Stromal cell of bone marrow (primary cell): Measurements from ENCODE around the gene PHC2.
"Not testable (repeated sequence)": the region's sequence is repeated elsewhere in the genome, so short reads cannot be mapped to it uniquely, and the experiment has no call there.

Experiments used
- DNase-seq: peaks from one replicate; pipeline ENCODE4 v3.0.0-alpha.2; 2012; ENCODE audit warnings: low read depth

The PHC2 gene

DNA sequence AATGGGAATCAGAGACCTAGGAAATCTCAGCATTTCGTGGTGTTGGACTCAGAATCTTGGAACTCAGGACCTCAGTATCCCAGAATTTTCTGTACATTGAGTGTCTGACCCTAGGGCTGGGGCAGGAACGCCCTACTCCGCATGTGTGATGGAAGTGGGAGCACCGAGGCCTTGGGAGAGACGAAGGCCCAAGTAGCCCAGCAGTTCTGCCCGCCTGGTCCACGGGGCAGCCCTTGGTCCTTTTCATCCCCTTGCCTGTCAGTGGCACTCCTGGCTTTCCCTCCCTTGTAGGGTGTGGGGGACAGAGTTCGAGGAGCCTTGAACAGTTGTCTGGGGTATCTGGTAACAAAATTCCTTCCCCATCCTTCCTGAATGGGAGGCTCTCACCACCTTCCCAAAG is 120.2 kb downstream of the PHC2 start:
- DNase-seq: no peak

DNA sequence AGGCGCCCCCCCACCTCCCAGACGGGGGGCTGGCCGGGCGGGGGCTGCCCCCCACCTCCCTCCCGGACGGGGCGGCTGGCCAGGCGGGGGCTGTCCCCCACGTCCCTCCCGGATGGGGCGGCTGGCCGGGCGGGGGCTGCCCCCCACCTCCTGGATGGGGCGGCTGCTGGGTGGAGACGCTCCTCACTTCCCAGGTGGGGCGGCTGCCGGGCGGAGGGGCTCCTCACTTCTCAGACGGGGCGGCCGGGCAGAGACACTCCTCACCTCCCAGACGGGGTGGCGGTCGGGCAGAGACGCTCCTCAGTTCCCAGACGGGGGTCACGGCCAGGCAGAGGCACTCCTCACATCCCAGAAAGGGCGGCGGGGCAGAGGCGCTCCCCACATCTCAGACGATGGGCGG is 121.5 kb downstream of the PHC2 start:
- not testable (repeated sequence) for DNase-seq

DNA sequence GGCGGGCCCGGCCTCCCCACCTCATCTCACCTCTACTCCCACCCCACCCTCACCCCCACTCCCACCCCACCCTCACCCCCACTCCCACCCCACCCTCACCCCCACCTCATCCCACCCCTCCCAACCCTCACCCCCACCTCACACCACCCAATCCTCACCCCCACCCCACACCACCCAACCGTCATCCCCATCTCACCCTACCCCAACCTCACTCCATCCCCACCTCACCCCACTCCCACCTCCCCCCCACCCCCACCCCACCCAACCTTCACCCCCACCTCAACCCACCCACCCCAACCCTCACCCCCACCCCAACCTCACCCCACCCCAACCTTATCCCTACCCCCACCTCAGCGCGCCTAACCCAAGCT is 123.4 kb downstream of the PHC2 start:
- no peak for DNase-seq

DNA sequence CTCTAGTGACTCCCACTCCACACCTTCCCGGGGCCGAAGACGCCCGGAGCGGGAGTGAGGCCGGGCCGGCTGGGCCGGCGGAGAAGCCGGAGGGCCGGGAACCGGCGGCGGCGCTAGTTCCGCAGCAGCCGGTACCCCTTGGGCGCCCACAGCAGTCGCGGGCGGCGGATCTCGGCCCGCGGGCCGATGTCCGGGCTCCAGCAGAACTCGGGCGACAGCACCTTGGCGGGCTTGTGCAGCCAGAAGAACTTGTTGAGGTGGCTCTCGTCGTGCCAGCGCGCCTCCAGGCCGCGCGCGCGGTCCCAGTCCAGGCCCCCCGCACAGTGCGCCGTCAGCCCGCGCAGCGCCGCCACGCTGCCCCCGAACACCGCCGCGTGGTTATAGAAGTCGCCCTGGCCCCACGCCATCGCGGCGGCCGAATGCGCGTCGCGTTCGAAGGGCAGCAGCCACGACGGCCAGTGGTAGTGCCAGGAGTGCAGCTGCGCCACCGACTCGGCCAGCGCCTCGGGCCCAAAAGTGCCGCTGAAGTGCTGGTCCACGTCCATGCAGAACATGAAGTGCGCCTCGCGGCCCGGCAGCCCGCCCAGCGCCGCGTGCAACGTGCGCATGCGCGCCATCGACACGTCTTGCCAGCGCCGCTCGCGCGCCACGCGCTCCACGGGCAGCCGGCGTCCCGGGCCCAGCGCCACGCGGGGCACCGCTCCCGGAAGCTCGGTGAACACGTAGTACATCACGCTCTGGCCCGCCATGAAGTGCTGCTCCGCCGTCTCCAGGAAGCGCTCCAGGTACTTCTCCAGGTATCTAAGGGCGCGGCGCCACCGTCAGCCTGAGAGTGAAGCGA is 124.0 kb downstream of the PHC2 start:
- no peak for DNase-seq

DNA sequence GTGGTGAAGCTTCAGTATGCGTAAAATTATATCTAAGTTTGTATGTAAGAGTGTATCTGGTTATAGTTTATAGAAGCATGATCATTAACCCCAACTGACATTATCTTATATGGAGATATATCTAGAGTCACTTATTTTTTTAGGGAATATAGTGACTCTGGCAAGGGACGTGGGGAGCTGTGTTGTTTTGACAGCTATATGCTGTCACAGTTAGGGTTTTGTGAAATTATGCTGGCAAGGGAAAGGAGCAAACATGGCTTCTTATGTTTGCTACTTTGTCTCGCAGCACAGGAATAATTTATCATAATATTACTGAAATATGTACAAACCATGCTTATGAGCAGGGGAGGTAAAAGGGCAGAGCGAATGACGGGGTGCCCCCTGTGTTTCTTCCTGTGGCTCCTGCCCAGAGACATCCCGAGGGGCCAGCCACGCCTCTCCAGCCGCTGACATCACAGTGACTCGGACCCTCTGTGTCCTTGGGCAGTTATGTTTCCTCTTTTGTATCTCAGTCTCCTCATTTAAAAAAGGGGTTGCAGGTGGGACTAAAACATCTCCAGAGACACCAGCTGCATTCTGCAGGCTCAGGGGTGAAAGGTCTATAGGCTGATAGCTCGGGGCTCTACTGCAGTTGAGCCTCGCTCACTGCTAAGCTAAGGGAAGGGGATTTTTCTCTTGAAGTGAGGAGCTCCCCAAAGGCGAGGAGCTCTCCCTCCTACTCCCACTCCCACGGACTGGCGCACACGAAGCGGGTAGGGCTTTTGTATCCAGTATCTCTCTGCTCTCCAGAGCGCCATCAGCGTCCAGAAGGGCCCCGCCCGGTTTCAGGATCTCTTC is 124.9 kb downstream of the PHC2 start:
- DNase-seq: no peak

DNA sequence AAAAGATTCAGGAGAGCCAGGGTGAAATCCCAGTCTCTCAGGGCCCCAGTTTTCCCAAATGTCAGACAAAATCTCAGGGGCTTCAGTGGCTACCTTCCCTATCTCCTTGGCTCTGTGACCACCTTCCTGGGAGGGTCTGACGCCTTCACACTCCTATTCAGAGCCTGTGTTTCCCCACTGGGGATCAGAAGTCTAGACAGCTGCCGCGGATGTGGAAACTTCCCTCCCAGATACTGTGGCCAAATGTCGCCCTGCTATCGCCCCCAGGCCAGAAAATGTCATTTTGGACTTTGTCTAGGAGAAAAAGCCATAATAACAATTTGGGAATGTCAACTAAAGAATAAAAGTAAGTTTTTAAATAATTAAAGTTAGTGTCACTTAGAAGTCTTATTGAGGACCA is 125.9 kb downstream of the PHC2 start:
- no peak for DNase-seq

DNA sequence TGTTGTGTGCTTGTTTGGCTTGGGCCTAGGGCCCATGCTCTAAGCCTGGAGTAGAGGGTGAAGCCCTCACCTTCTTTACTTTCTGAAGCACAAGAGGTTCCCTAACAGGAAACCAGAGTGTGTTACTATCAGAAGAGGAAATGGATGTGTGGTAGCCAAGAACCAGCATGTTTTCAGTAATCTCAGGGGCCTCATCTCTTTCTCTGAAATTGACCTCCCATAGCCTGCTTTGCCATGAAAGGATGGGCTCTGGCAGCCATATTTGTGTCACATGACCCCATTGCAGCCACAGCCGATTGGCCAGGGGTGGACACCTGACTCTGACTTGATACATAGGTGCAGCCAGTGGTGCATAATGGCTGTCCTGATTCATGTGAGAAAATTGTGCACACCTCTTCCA is 128.6 kb downstream of the PHC2 start:
- DNase-seq: no peak

DNA sequence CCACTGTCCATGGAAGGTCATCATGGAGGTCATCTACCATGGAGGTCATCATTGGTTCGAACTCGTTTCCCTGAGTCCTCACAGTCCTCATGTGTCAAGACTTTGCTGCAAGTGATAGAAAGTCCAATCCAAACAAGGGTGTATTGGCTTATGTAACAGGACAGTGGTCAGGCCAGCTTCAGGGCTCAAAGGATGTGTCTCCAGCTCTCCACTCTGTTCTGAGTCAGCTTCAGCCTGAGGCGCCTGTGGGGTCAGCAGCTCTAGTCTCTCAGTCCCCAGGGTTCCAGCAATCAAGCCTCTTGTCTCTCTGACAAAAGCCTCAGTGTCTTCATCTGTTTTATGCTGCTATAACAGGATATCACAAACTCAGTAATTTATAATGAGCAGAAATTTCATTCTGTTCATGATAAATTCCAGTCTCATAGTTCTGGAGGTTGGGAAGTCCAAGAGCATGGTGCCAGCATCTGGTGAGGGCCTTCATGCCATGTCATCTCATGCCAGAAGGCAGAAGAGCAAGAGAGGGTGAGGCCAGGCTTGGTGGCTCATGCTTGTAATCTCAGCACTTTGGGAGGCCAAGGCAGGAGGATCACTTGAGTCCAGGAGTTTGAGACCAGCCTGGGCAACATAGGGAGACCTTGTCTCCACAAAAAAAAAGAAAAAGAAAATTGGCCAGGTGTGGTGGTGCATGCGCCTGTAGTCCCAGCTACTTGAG is 129.5 kb downstream of the PHC2 start:
- peak; percentile 25 for DNase-seq

DNA sequence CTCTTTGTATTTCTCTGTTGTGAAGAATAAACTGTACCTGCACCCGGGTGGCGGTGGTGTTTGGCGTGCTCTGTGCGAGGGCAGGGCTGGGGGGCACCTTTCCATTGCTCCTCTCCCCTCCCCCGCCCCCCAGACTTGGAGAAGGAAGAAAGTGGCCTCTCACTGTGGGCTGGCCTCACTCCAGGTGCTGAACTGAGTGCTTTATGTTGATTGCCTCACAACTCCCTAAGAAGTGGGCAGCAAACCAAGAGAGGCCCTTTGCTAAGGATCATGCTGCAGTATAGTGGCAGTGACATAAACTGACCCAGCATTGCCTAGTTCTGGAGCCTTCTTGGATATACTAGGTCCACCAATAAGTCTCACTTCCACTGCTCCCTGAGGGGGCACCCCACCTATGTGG is 130.2 kb downstream of the PHC2 start:
- peak; percentile 74 for DNase-seq

DNA sequence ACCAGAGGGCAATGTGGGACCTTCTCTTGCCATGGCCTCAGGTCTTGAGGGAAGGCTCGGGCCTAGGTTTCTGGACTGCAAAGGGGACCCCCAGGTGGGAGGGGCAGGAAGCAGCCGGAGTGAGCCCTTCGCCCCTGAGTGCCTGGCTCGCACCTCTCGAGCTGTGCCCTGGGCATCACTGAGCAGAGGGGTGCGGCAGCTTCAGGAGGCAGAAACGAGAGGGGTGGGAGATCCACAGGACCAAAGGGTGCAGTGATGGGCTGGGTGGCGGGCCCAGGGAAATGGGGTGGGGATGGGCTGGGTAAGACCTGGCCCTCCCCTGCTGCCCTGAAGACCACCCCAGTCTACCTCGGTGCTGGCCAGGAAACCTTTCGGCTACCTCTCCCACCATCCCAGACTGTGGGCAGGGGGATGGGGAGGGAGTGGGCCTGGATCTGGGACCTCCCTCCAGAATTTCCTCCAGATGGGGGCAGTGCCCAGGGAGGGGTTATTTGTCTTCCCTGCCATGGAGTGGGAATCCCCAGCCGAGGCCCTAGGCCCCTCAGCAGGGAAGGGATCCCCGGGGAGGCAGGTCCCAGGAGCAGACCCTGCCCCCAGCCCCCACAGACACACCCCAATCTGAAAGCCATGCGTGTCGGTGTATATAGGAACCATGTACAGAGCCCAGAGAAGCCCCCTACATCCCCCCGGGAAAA is 131.3 kb downstream of the PHC2 start:
- DNase-seq: no peak

DNA sequence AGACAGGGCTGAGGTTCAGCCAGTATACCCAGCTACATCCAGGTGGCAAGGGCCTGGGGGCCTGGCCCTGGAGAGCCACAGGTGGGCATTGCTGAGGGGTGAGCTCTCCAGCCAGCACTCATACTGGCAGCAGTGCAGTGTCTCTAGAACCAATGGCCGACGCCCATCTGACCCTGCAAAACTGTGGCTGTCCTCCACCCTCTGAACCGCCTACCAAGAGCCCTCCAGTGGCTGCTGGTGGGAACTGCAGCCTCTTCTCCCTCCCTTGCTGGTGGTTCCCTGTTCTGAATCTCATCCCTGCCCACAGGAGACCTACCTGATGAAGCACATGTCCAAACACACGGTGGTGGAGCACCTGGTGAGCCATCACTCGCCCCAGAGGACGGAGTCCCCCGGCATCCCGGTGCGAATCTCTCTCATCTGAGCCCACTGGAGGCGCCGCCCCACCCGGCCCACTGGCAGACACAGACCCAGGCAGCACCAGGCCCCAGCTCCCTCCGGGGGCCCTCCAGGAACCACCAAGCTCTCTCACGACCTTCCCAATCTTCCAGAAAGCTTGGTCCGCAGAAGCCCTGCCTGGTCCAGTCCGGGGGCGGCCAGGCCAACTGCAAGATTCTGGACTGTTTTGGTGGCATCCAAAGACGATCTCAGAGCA is 132.1 kb downstream of the PHC2 start:
- peak; percentile 27 for DNase-seq

DNA sequence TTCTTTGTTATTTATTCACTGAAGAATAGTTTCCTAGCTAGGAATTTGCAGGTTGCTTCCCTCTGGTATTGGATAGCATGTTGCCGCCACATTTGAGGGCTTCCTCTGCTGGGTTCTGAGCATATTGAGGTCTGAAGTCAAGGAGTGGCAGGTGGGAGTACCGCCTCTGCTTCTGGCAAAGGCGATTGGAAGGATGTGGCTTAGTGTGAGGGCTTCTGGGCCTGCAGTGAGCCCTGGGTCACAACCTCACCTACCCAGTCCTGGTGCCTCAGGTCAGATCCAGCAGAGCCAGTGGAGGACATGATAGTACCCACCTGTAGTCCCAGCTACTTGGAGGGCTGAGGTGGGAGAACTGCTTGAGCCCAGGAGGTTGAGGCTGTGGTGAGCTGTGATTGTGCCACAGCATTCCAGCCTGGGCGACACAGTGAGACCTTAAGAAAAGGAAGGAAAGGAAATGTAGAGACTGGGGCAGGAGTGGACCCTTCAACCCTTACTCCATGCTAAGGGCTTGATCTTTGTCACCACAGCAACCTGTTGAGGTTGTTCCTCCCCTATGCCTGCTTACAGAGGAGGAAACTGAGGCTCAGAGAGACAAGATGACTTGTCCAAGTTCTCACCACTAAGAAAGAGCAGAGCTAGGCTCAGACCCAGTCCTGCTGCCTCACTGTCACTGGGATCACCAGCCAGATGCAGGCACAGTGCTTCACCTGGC is 132.8 kb downstream of the PHC2 start:
- DNase-seq: no peak

DNA sequence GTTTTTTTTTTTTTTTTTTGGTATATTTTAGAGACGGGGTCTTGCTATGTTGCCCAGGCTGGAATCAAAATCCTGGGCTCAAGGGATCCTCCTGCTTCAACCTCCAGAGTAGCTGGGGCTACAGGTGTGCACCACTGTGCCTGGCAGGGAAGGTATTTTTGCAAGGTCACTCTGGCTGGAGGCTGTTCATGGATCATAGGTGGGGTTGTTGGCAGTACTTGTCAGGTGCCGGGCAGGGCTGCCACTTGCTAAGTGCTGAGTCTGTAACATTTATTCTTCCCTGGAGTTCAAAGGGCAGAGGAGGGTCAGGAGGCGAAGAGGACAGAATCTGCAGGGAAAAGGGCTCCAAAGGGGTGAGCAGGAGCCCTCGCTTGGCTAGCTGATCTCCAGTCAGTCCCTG is 134.1 kb downstream of the PHC2 start:
- no peak for DNase-seq

DNA sequence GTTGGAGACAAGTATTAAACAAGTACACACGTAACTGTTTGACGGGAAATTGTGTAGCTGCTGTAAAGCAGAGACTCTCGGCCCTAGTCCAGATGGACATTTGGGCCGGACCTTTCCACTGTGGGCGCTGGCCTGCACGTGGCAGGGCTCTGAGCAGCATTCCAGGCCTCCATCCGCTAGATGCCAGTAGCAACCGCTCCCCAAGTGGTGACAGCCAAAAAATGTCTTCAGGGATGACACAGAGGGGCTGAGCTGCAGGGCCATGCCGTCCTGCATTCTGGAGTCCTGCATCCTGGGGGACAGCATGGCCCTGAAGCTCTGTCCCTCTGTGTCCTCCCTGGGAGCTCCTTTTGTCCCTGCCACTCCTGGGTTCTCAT is 134.8 kb downstream of the PHC2 start:
- no peak for DNase-seq

DNA sequence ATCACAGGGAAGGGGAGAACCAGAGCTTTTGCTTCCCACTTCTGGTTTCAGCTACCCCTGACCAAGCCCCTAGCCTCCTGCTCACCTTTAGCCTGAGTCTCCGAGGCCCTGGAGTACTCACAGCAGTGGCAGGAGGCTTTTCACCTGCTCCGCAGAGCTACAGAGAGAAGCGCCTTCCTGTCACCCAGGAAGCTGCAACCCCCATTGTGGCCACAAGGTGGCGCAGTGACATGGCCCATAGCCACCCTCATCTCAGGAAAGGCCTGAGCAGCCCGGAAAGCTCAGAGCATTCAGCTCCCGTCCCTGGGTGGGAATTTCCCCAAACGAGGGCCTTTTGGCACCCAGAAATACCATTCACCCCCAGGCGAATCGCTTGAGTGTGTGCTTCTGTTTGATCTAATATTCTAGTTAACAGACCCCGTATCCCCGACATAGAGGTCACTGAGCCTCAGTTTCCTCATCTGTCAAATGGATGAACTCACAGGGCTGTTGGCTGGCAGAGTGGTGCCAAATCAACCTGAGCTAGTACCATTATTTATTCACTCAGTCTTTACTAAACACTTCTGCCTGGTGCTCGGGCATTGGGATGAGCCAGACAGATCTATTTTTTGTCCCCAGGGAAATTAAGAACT is 135.3 kb downstream of the PHC2 start:
- peak; percentile 52 for DNase-seq

DNA sequence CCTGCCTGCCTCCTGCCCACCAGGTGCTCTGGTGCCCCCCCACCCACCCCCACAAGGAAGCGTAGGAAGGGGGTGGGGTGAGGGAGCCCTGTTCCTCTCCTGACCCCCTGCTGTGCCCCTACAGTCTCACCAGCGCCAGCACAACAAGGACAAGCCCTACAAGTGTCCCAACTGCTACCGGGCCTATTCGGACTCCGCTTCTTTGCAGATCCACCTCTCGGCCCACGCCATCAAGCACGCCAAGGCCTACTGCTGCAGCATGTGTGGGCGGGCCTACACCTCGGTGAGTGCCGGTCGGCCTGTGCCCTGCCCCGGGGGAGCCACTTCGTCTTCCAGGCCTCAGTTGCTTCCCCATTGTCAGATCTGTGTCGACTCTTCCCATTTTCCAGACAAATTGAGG is 135.9 kb downstream of the PHC2 start:
- DNase-seq: no peak

DNA sequence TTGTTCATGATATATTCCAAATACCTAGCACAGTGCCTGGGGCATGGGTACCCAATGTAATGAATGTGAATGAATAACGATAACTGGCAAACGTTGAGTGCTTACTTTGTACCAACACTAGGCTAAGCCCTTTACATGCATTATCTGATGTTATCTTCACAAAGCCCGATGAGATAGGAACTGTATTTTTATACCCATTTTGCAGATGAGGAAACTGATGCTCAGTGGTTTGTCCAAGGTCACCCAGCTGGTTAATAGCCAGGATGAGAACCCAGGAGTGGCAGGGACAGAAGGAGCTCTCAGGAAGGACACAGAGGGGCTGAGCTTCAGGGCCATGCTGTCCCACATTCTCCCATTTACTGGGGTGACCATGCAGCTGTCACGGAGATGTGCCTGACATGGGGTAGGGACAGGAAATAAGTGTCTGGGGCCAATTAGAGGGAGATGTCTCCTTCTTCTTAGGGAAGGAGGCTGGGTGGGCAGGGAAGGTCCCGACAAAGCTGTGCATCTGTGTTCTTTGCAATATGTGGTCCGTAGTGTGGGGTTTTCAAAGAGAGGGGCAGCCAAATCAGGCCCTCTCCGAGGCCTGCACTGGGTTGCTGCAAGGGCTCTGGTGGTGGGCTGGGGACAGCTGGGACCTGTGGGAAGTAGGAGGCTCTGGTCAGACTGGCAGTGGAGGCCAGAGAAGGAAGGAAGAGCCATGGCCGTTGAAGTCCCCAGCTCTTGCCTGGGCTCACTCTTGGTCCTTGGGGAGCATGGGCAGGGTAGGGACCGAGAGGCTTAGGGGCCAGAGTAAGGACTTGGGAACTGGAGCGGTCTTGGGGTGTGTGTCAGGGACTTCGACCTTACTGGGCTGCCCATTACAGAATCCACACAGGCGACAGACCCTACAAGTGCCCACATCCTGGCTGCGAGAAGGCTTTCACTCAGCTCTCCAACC is 136.6 kb downstream of the PHC2 start:
- no peak for DNase-seq

DNA sequence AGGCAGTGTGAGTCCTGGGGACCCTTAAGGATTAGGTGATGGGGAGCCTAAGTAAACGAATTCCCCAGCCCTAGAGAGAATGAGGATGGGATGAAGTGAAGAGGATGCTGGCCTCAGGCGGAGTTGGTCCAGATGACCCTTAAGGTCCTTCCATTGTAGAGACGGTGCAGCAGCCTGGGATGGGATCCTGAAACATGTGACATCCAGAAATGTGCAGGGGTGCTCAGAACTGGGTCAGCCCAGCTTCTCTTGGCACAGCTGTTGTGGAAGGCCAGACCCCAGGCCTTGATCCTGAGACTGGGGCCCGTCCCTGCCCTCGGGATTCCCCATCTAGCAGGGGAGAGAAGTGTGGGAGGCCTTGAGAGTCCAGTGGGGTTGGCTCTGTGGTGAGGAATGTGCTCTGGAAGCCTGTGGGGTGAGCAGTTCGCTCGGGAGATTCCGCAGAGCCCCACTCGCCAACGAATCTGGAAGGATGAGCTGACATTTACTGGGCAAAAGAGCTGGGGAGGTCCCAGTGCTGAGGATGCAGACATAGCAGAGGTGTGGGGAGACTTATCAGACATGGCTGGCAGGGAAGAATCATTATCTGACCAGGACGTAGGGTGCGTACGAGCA is 138.1 kb downstream of the PHC2 start:
- no peak for DNase-seq

DNA sequence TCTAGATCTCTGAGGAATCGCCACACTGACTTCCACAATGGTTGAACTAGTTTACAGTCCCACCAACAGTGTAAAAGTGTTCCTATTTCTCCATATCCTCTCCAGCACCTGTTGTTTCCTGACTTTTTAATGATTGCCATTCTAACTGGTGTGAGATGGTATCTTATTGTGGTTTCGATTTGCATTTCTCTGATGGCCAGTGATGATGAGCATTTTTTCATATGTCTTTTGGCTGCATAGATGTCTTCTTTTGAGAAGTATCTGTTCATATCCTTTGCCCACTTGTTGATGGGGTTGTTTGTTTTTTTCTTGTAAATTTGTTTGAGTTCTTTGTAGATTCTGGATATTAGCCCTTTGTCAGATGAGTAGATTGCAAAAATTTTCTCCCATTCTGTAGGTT is 140.3 kb downstream of the PHC2 start:
- not testable (repeated sequence) for DNase-seq
